ENCODE results near the gene PIK3R5. TPM values are rescaled to one million over a fixed set of nuclear protein-coding genes. Genes with fewer than 3 reads are reported as not detected.
"Not testable (repeated sequence)": the region's sequence is repeated elsewhere in the genome, so short reads cannot be mapped to it uniquely, and the experiment has no call there.

PIK3R5 gene
- total RNA-seq, 1 donor from 2014 or later: 0.90 TPM

GRCh38 chr17:8986295-8986694, 20.8 kb upstream of the PIK3R5 start:
- no peaks in the 10 kb centered on the region for H3K4me1 ChIP-seq
- no peak for DNase-seq (ENCODE audit: low spot score)
- H3K27ac Mint-ChIP-seq: no peak overlapping the region
- peaks cover 5% of the 10 kb centered on the region for H3K27me3 Mint-ChIP-seq (ENCODE audit: insufficient read depth, low read depth)
- no peak overlapping the region for H3K9ac ChIP-seq
- H3K4me2 ChIP-seq: no peak overlapping the region
- TF ChIP-seq CTCF (IDR thresholded peaks at IDR 0.05) (no peak), EZH2 (IDR thresholded peaks at IDR 0.05) (no peak), EZH2phosphoT487 (IDR thresholded peaks at IDR 0.05) (no peak)
- no peak overlapping the region for H3K4me3 ChIP-seq
- no peaks in the 10 kb centered on the region for H3K79me2 ChIP-seq (ENCODE audit: low read depth)
- no peaks in the 10 kb centered on the region for H3K9me3 Mint-ChIP-seq
- H2AFZ ChIP-seq (replicated peaks): no peak overlapping the region
- no peaks in the 10 kb centered on the region for H3K36me3 Mint-ChIP-seq
- H3K9me3 ChIP-seq (ENCODE audit: low read depth): no peaks in the 10 kb centered on the region
- H3K4me3 Mint-ChIP-seq: no peak overlapping the region
- H3K27ac ChIP-seq: no peak overlapping the region
- no peaks in the 10 kb centered on the region for H3F3A ChIP-seq (ENCODE audit: low read depth)
- no peaks in the 10 kb centered on the region for H3K27me3 ChIP-seq
- H4K20me1 ChIP-seq (ENCODE audit: low read depth): no peaks in the 10 kb centered on the region
- no peaks in the 10 kb centered on the region for H3K4me1 Mint-ChIP-seq
- no peaks in the 10 kb centered on the region for H3K36me3 ChIP-seq

- Histone ChIP-seq H3K4me2 (no peak overlapping the region), H3K9me3 (ENCODE audit: low read depth) (no peaks in the 10 kb centered on the region), H2AFZ (replicated peaks) (no peak overlapping the region), H3K36me3 (no peaks in the 10 kb centered on the region), H3K9ac (no peak overlapping the region), H3K27me3 (no peaks in the 10 kb centered on the region), H3K4me1 (no peaks in the 10 kb centered on the region), H3K27ac (no peak overlapping the region), H4K20me1 (ENCODE audit: low read depth) (no peaks in the 10 kb centered on the region), H3K4me3 (no peak overlapping the region), H3F3A (ENCODE audit: low read depth) (no peaks in the 10 kb centered on the region), H3K79me2 (ENCODE audit: low read depth) (no peaks in the 10 kb centered on the region)
- Mint-ChIP-seq H3K4me1 (no peaks in the 10 kb centered on the region), H3K36me3 (no peaks in the 10 kb centered on the region), H3K27me3 (ENCODE audit: insufficient read depth, low read depth) (peaks cover 5% of the 10 kb centered on the region), H3K4me3 (no peak overlapping the region), H3K27ac (no peak overlapping the region), H3K9me3 (no peaks in the 10 kb centered on the region)
- no peak for DNase-seq (ENCODE audit: low spot score)
- TF ChIP-seq CTCF (IDR thresholded peaks at IDR 0.05): no peak
- TF ChIP-seq EZH2 (IDR thresholded peaks at IDR 0.05): no peak
- no peak for TF ChIP-seq EZH2phosphoT487 (IDR thresholded peaks at IDR 0.05)
These were observed 19.7 kb upstream of the PIK3R5 start for GRCh38 chr17:8985054-8985701.

GRCh38 chr17:8984225-8984624, 18.7 kb upstream of the PIK3R5 start:
- not testable (repeated sequence) for H3K36me3 ChIP-seq; H3K27ac ChIP-seq; H3K27me3 Mint-ChIP-seq (ENCODE audit: insufficient read depth, low read depth); H3K9ac ChIP-seq; H3K4me3 ChIP-seq; H3K27ac Mint-ChIP-seq; H2AFZ ChIP-seq (replicated peaks); H4K20me1 ChIP-seq (ENCODE audit: low read depth); DNase-seq (ENCODE audit: low spot score); H3K9me3 ChIP-seq (ENCODE audit: low read depth); H3F3A ChIP-seq (ENCODE audit: low read depth); H3K4me3 Mint-ChIP-seq; H3K79me2 ChIP-seq (ENCODE audit: low read depth); H3K9me3 Mint-ChIP-seq; H3K27me3 ChIP-seq; H3K4me1 Mint-ChIP-seq; H3K36me3 Mint-ChIP-seq; H3K4me2 ChIP-seq; H3K4me1 ChIP-seq

DNA sequence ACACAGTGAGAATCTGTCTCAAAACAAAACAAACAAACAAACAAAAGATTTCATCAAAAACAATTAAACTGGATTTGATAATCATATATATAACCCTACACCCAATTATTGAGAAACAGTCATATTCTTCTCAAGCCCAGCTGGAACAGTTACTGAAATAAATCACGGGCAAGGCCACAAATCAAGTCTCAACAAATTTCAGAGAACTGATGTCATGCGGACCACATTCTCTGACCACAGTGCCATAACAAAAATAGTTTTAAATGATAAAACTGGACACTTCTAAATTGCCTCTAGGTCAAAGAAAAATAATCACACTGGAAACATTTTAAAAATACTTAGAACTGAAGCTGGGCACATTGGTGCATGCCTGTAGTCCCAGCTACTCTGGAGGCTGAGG, 15.9 kb upstream of the PIK3R5 start:
- Mint-ChIP-seq H3K27ac (no peak overlapping the region), H3K4me1 (no peaks in the 10 kb centered on the region), H3K4me3 (no peak overlapping the region), H3K27me3 (ENCODE audit: insufficient read depth, low read depth) (peaks cover 5% of the 10 kb centered on the region), H3K9me3 (peaks cover 7% of the 10 kb centered on the region), H3K36me3 (no peaks in the 10 kb centered on the region)
- no peaks in the 10 kb centered on the region for H3K36me3 ChIP-seq
- H4K20me1 ChIP-seq (ENCODE audit: low read depth): no peaks in the 10 kb centered on the region
- no peaks in the 10 kb centered on the region for H3K9me3 ChIP-seq (ENCODE audit: low read depth)
- DNase-seq (ENCODE audit: low spot score): no peak
- H3K79me2 ChIP-seq (ENCODE audit: low read depth): no peaks in the 10 kb centered on the region
- no peak overlapping the region for H3K4me2 ChIP-seq
- H3K9ac ChIP-seq: no peak overlapping the region
- H3K27me3 ChIP-seq: no peaks in the 10 kb centered on the region
- no peak overlapping the region for H2AFZ ChIP-seq (replicated peaks)
- TF ChIP-seq CTCF (IDR thresholded peaks at IDR 0.05) (no peak), EZH2 (IDR thresholded peaks at IDR 0.05) (no peak), EZH2phosphoT487 (IDR thresholded peaks at IDR 0.05) (no peak)
- H3K4me1 ChIP-seq: no peaks in the 10 kb centered on the region
- no peak overlapping the region for H3K27ac ChIP-seq
- no peaks in the 10 kb centered on the region for H3F3A ChIP-seq (ENCODE audit: low read depth)
- H3K4me3 ChIP-seq: no peak overlapping the region
